ENCODE measurements around the gene PRMT5.

PRMT5 gene

DNA sequence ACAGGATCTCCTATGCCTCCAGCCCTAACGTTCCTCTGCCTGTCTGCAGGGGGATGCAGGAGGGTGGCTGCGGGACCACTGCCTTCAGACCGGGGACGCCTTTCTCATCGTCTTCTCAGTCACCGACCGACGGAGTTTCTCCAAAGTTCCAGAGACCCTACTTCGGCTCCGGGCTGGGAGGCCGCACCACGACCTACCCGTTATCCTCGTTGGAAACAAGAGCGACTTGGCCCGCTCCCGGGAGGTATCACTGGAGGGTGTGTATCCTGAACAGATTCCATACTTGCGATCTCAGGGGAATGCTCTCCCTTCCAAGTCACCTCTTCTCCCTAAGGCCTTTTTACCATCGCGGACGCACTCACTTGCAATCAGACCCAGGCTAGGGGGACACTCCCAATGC is 43.2 kb downstream of the PRMT5 start:
- Histone ChIP-seq H3K36me3 (ENCODE audit: control insufficient read depth in 1 of 2, insufficient read depth in 2 of 2, low read depth in 1 of 2, low read length in 2 of 2) (peaks cover 0 to 4% of the 10 kb centered on the region in 2 experiments), H3K14ac (ENCODE audit: low read length in 2 of 2) (no peak overlapping the region), H3K27ac (ENCODE audit: low read length, poor library complexity, severe bottlenecking) (no peak overlapping the region), H2AFZ (ENCODE audit: low read depth, low read length) (no peak overlapping the region), H4K8ac (ENCODE audit: low read length) (no peak overlapping the region), H3K79me1 (replicated peaks; ENCODE audit: low read length, poor library complexity, severe bottlenecking) (peaks cover 6% of the 10 kb centered on the region), H2BK12ac (ENCODE audit: low read length in 2 of 2) (no peak overlapping the region), H3K9ac (ENCODE audit: low read length) (no peak overlapping the region), H3K23ac (ENCODE audit: low read length in 2 of 2) (no peak overlapping the region), H2AK5ac (ENCODE audit: low read length, severe bottlenecking) (no peak overlapping the region), H3K4me2 (ENCODE audit: low read length, poor library complexity, severe bottlenecking) (no peak overlapping the region), H2BK15ac (ENCODE audit: low read depth, poor library complexity, severe bottlenecking) (no peak overlapping the region), H3K4me1 (ENCODE audit: control insufficient read depth, insufficient read depth, low read depth, low read length) (peaks cover 23% of the 10 kb centered on the region), H3K27me3 (ENCODE audit: control insufficient read depth in 1 of 2, insufficient read depth in 1 of 2, low read length in 2 of 2) (peaks cover 0 to 20% of the 10 kb centered on the region in 2 experiments), H4K91ac (ENCODE audit: low read length) (no peak overlapping the region), H3K18ac (ENCODE audit: low read depth in 1 of 2, low read length in 2 of 2) (no peak overlapping the region), H3K4ac (ENCODE audit: low read depth in 1 of 2, low read length in 2 of 2) (no peak overlapping the region), H2BK120ac (ENCODE audit: low read depth, low read length) (no peak overlapping the region), H3K4me3 (ENCODE audit: insufficient read depth in 1 of 2, low read depth in 1 of 2, low read length in 2 of 2) (no peak overlapping the region), H2BK5ac (ENCODE audit: low read depth, low read length, poor library complexity, severe bottlenecking) (no peak overlapping the region), H3K9me3 (ENCODE audit: control insufficient read depth, low read length) (no peaks in the 10 kb centered on the region)
- 97% methylated on average over 21 of the region's 21 CpGs for WGBS
- no peak for DNase-seq

DNA sequence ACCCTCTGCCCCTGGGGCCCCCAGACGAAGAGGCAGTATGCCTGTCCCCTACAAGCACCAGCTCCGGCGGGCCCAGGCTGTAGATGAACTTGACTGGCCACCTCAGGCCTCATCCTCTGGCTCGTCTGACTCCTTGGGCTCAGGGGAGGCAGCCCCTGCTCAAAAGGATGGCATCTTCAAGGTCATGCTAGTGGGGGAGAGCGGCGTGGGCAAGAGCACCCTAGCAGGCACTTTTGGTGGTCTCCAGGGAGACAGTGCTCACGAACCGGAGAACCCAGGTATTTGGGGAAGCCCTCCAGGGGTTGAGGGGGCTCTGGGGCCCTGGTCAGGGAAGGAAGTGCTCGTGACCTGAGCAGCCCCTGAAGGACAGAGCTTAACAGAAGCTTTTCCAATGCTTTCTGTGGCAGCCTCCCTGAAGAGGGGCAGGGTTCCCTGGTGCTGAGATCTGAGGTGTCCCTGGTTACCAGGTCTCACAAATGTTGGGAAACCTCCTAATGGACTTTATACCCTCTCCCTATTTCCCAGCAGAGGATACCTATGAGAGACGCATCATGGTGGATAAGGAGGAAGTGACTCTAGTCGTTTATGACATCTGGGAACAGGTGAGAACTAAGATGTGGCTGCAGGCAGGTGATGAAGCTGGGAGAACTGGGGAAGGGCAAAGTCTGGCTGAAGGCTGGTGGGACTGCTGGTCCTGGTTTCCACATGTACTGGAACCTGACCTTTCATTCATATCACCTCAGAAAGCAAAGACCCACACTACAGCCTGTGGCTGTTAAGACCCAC is 44.2 kb downstream of the PRMT5 start:
- Histone ChIP-seq H3K4me3 (ENCODE audit: insufficient read depth in 1 of 2, low read depth in 1 of 2, low read length in 2 of 2) (no peak overlapping the region), H3K23ac (ENCODE audit: low read length in 2 of 2) (no peak overlapping the region), H3K79me1 (replicated peaks; ENCODE audit: low read length, poor library complexity, severe bottlenecking) (peaks cover 4% of the 10 kb centered on the region), H3K36me3 (ENCODE audit: control insufficient read depth in 1 of 2, insufficient read depth in 2 of 2, low read depth in 1 of 2, low read length in 2 of 2) (peaks cover 0 to 5% of the 10 kb centered on the region in 2 experiments), H3K9me3 (ENCODE audit: control insufficient read depth, low read length) (no peaks in the 10 kb centered on the region), H3K27ac (ENCODE audit: low read length, poor library complexity, severe bottlenecking) (no peak overlapping the region), H2BK120ac (ENCODE audit: low read depth, low read length) (no peak overlapping the region), H3K14ac (ENCODE audit: low read length in 2 of 2) (no peak overlapping the region), H2BK5ac (ENCODE audit: low read depth, low read length, poor library complexity, severe bottlenecking) (no peak overlapping the region), H3K4me1 (ENCODE audit: control insufficient read depth, insufficient read depth, low read depth, low read length) (peaks cover 23% of the 10 kb centered on the region), H3K4me2 (ENCODE audit: low read length, poor library complexity, severe bottlenecking) (no peak overlapping the region), H2BK12ac (ENCODE audit: low read length in 2 of 2) (no peak overlapping the region), H2BK15ac (ENCODE audit: low read depth, poor library complexity, severe bottlenecking) (peak overlapping the region; percentile 44), H3K27me3 (ENCODE audit: control insufficient read depth in 1 of 2, insufficient read depth in 1 of 2, low read length in 2 of 2) (peaks cover 0 to 20% of the 10 kb centered on the region in 2 experiments), H2AK5ac (ENCODE audit: low read length, severe bottlenecking) (no peak overlapping the region), H3K4ac (ENCODE audit: low read depth in 1 of 2, low read length in 2 of 2) (no peak overlapping the region), H2AFZ (ENCODE audit: low read depth, low read length) (no peak overlapping the region), H3K18ac (ENCODE audit: low read depth in 1 of 2, low read length in 2 of 2) (no peak overlapping the region), H4K8ac (ENCODE audit: low read length) (no peak overlapping the region), H4K91ac (ENCODE audit: low read length) (peak overlapping the region; percentile 39), H3K9ac (ENCODE audit: low read length) (no peak overlapping the region)
- DNase-seq, result no peak
- WGBS, result 92% methylated on average over 11 of the region's 11 CpGs

DNA sequence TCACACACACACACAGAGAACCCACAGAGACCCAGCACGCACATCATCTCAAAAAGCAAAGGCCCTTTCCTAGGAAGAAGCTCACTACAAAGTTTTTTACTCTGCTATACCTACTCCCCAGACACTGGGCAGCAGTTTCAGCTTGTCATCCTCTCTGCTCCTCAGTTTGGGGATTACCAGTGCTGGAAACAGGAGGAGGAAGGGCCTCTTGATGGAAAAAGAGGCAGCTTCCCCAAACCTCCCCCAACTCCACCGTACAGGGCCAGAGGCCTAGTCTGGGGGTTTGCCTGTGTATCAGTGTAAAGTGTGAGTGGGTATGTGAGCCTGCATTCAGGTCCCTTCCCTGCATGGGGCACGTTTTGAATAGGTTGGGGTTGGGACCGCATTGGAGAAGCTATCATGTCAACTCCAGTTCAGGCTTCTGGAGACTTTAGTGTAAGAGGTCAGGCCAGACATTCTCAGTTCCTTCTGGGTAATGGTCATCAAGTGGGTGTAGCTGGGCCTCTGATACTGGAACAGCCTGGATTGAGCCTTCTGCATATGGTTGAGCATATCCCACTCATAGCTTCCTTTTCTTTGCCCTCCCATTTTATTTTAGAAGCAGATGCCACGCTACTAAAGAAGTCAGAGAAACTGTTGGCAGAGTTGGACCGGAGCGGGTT is 45.0 kb downstream of the PRMT5 start:
- no peak overlapping the region for H3K4me3 ChIP-seq (ENCODE audit: insufficient read depth in 1 of 2, low read depth in 1 of 2, low read length in 2 of 2)
- no peak overlapping the region for H3K14ac ChIP-seq (ENCODE audit: low read length in 2 of 2)
- H3K27ac ChIP-seq (ENCODE audit: low read length, poor library complexity, severe bottlenecking), result no peak overlapping the region
- H3K4me1 ChIP-seq (ENCODE audit: control insufficient read depth, insufficient read depth, low read depth, low read length), result peaks cover 23% of the 10 kb centered on the region
- no peak for DNase-seq
- no peak overlapping the region for H3K18ac ChIP-seq (ENCODE audit: low read depth in 1 of 2, low read length in 2 of 2)
- H3K4ac ChIP-seq (ENCODE audit: low read depth in 1 of 2, low read length in 2 of 2), result no peak overlapping the region
- no peak overlapping the region for H2BK12ac ChIP-seq (ENCODE audit: low read length in 2 of 2)
- no peak overlapping the region for H2AK5ac ChIP-seq (ENCODE audit: low read length, severe bottlenecking)
- H4K91ac ChIP-seq (ENCODE audit: low read length), result no peak overlapping the region
- H3K27me3 ChIP-seq (ENCODE audit: control insufficient read depth in 1 of 2, insufficient read depth in 1 of 2, low read length in 2 of 2), result peaks cover 0 to 20% of the 10 kb centered on the region in 2 experiments
- no peak overlapping the region for H3K9ac ChIP-seq (ENCODE audit: low read length)
- H2BK15ac ChIP-seq (ENCODE audit: low read depth, poor library complexity, severe bottlenecking), result no peak overlapping the region
- no peak overlapping the region for H2BK120ac ChIP-seq (ENCODE audit: low read depth, low read length)
- no peak overlapping the region for H3K4me2 ChIP-seq (ENCODE audit: low read length, poor library complexity, severe bottlenecking)
- no peak overlapping the region for H2BK5ac ChIP-seq (ENCODE audit: low read depth, low read length, poor library complexity, severe bottlenecking)
- H3K9me3 ChIP-seq (ENCODE audit: control insufficient read depth, low read length), result no peaks in the 10 kb centered on the region
- H3K79me1 ChIP-seq (replicated peaks; ENCODE audit: low read length, poor library complexity, severe bottlenecking), result peaks cover 4% of the 10 kb centered on the region
- H4K8ac ChIP-seq (ENCODE audit: low read length), result no peak overlapping the region
- peaks cover 7 to 11% of the 10 kb centered on the region in 2 experiments for H3K36me3 ChIP-seq (ENCODE audit: control insufficient read depth in 1 of 2, insufficient read depth in 2 of 2, low read depth in 1 of 2, low read length in 2 of 2)
- WGBS, result 82% methylated on average over 7 of the region's 7 CpGs
- H3K23ac ChIP-seq (ENCODE audit: low read length in 2 of 2), result no peak overlapping the region
- H2AFZ ChIP-seq (ENCODE audit: low read depth, low read length), result no peak overlapping the region

DNA sequence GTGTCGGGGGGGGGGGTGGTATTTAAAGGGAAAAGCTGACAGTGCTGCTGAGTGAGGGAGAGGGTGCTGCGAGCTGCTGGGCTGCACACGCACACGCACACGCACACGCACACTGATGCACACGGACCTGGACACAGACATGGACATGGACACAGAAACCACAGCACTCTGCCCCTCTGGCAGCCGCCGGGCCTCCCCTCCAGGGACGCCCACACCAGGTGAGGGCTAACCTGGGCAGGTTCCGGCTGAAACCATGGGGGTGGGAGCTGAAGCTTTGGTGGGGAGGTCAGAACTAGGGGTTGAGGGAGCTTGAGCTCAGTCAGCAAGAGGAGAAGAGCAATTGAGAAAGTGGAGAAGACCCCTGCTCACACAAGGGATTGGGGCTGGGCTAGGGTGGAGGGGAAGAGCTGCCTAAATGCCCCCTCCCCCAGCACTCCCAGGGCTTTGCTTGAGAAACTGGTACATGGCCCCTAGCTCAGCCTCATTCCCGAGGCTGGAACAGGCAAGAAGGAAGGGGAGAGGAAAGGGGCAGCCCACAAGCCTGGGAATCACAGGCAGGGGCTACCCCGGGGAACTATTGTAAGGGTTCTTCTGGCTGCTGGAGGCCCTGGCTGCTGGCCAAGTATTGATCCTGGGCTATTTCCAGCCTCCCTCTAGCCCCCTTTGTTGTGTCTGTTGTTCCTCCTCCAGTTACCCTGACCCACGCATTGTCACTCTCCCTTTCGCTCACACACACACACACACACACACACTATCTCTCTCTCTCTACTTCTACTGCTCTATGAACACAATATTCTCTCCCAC is 45.8 kb downstream of the PRMT5 start, which contains the start of gene REM2:
REM2 (plus strand) TSS at position 50 of the 804 bp plus-strand sequence; CDS start at position 116, 66 bp downstream.
- Histone ChIP-seq H3K9me3 (ENCODE audit: control insufficient read depth, low read length) (no peaks in the 10 kb centered on the region), H2BK120ac (ENCODE audit: low read depth, low read length) (no peak within 1 kb of the TSS), H2BK15ac (ENCODE audit: low read depth, poor library complexity, severe bottlenecking) (no peak within 1 kb of the TSS), H4K8ac (ENCODE audit: low read length) (peak within 1 kb of the TSS; percentile 8), H3K14ac (ENCODE audit: low read length in 2 of 2) (no peak within 1 kb of the TSS), H3K4me3 (ENCODE audit: insufficient read depth in 1 of 2, low read depth in 1 of 2, low read length in 2 of 2) (no peak within 1 kb of the TSS), H3K18ac (ENCODE audit: low read depth in 1 of 2, low read length in 2 of 2) (peak within 1 kb of the TSS in 1 of 2 experiments; percentile 49), H3K79me1 (replicated peaks; ENCODE audit: low read length, poor library complexity, severe bottlenecking) (peaks cover 4% of the 10 kb centered on the region), H3K36me3 (ENCODE audit: control insufficient read depth in 1 of 2, insufficient read depth in 2 of 2, low read depth in 1 of 2, low read length in 2 of 2) (peaks cover 15 to 20% of the 10 kb centered on the region in 2 experiments), H3K4ac (ENCODE audit: low read depth in 1 of 2, low read length in 2 of 2) (no peak within 1 kb of the TSS), H3K23ac (ENCODE audit: low read length in 2 of 2) (no peak within 1 kb of the TSS), H3K9ac (ENCODE audit: low read length) (peak within 1 kb of the TSS; percentile 46), H3K27ac (ENCODE audit: low read length, poor library complexity, severe bottlenecking) (no peak within 1 kb of the TSS), H3K4me2 (ENCODE audit: low read length, poor library complexity, severe bottlenecking) (no peak within 1 kb of the TSS), H2BK12ac (ENCODE audit: low read length in 2 of 2) (no peak within 1 kb of the TSS), H4K91ac (ENCODE audit: low read length) (peak within 1 kb of the TSS; percentile 36), H3K4me1 (ENCODE audit: control insufficient read depth, insufficient read depth, low read depth, low read length) (peaks cover 23% of the 10 kb centered on the region), H2AFZ (ENCODE audit: low read depth, low read length) (no peak within 1 kb of the TSS), H2AK5ac (ENCODE audit: low read length, severe bottlenecking) (peak within 1 kb of the TSS; percentile 15), H3K27me3 (ENCODE audit: control insufficient read depth in 1 of 2, insufficient read depth in 1 of 2, low read length in 2 of 2) (peaks cover 0 to 20% of the 10 kb centered on the region in 2 experiments), H2BK5ac (ENCODE audit: low read depth, low read length, poor library complexity, severe bottlenecking) (no peak within 1 kb of the TSS)
- no peak for DNase-seq
- 55% methylated on average over 15 of the region's 15 CpGs for WGBS
